Measurements from ENCODE around the gene NOP14. TPM values are rescaled to one million over a fixed set of nuclear protein-coding genes. Genes with fewer than 3 reads are reported as not detected.

NOP14 gene
- total and polyA plus RNA-seq, 11 donors: 11.4 to 26.0 (median 15.8) TPM

GRCh38 chr4:2907226-2907625 is 56.0 kb downstream of the NOP14 start:
- DNase-seq (no peak), ATAC-seq (no peak)
- Histone ChIP-seq H3K36me3 (peaks cover 0 to 100% (median 98%) of the 10 kb centered on the region in 9 donors), H3K27me3 (no peaks in the 10 kb centered on the region), H3K4me1 (peaks cover 0 to 23% (median 0%) of the 10 kb centered on the region in 12 donors), H3K4me3 (no peak overlapping the region), H3K9me3 (no peaks in the 10 kb centered on the region), H3K27ac (no peak overlapping the region)
- intact Hi-C loops (cut with DNase I): loop anchor here in 1 of 10 donors (10.0 kb wide), 1 partner anchor 142 kb away; no protein-coding TSS in a partner anchor
- TF ChIP-seq, protein P1, sequence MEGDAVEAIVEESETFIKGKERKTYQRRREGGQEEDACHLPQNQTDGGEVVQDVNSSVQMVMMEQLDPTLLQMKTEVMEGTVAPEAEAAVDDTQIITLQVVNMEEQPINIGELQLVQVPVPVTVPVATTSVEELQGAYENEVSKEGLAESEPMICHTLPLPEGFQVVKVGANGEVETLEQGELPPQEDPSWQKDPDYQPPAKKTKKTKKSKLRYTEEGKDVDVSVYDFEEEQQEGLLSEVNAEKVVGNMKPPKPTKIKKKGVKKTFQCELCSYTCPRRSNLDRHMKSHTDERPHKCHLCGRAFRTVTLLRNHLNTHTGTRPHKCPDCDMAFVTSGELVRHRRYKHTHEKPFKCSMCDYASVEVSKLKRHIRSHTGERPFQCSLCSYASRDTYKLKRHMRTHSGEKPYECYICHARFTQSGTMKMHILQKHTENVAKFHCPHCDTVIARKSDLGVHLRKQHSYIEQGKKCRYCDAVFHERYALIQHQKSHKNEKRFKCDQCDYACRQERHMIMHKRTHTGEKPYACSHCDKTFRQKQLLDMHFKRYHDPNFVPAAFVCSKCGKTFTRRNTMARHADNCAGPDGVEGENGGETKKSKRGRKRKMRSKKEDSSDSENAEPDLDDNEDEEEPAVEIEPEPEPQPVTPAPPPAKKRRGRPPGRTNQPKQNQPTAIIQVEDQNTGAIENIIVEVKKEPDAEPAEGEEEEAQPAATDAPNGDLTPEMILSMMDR (IDR thresholded peaks at IDR 0.05): no peak
- no peak for TF ChIP-seq POLR2A (IDR thresholded peaks at IDR 0.05)
- 80 to 92% (median 85%) methylated on average over 4 of the region's 4 CpGs for WGBS, 4 donors

- H3K36me3 ChIP-seq: peaks cover 0 to 100% (median 98%) of the 10 kb centered on the region in 9 donors
- H3K9me3 ChIP-seq: no peaks in the 10 kb centered on the region
- peak overlapping the region in 1 of 12 donors; percentile 20 for H3K27ac ChIP-seq
- ATAC-seq (no peak), DNase-seq (no peak)
- peaks cover 0 to 23% (median 0%) of the 10 kb centered on the region in 12 donors for H3K4me1 ChIP-seq
- WGBS, 4 donors: 84 to 87% (median 86%) methylated on average over 8 of the region's 8 CpGs
- no peaks in the 10 kb centered on the region for H3K27me3 ChIP-seq
- intact Hi-C loops (cut with DNase I): loop anchor here in 1 of 10 donors (10.0 kb wide), 1 partner anchor 141 kb away; no protein-coding TSS in a partner anchor
- no peak overlapping the region for H3K4me3 ChIP-seq
- TF ChIP-seq, protein P1 (IDR thresholded peaks at IDR 0.05): no peak
- TF ChIP-seq POLR2A (IDR thresholded peaks at IDR 0.05): no peak
Measured at GRCh38 chr4:2906218-2906617, 57.0 kb downstream of the NOP14 start.

- intact Hi-C loops (cut with DNase I): loop anchor here in 1 of 10 donors (10.0 kb wide), 1 partner anchor 141 kb away; no protein-coding TSS in a partner anchor
- 87 to 93% (median 92%) methylated on average over 13 of the region's 13 CpGs for WGBS, 4 donors
- no peak overlapping the region for H3K4me3 ChIP-seq
- peaks cover 0 to 19% (median 0%) of the 10 kb centered on the region in 12 donors for H3K4me1 ChIP-seq
- H3K27me3 ChIP-seq: no peaks in the 10 kb centered on the region
- H3K9me3 ChIP-seq: no peaks in the 10 kb centered on the region
- TF ChIP-seq, protein P1 (IDR thresholded peaks at IDR 0.05): no peak
- TF ChIP-seq POLR2A (IDR thresholded peaks at IDR 0.05): no peak
- H3K36me3 ChIP-seq: peaks cover 0 to 100% (median 98%) of the 10 kb centered on the region in 9 donors
- no peak overlapping the region for H3K27ac ChIP-seq
- DNase-seq: no peak
- no peak for ATAC-seq
Measured at GRCh38 chr4:2905544-2905943, 57.7 kb downstream of the NOP14 start.

GRCh38 chr4:2902126-2902525 is 61.1 kb downstream of the NOP14 start:
- ATAC-seq (no peak), DNase-seq (no peak)
- Histone ChIP-seq H3K27me3 (no peaks in the 10 kb centered on the region), H3K9me3 (no peaks in the 10 kb centered on the region), H3K4me1 (no peaks in the 10 kb centered on the region), H3K4me3 (no peak overlapping the region), H3K27ac (no peak overlapping the region), H3K36me3 (peaks cover 6 to 100% (median 98%) of the 10 kb centered on the region in 9 donors)
- WGBS, 4 donors: 79 to 94% (median 90%) methylated on average over 2 of the region's 2 CpGs
- intact Hi-C loops (cut with DNase I): loop anchor here in 1 of 10 donors (10.0 kb wide), 1 partner anchor 137 kb away; no protein-coding TSS in a partner anchor
- TF ChIP-seq, protein P1 (IDR thresholded peaks at IDR 0.05): no peak
- TF ChIP-seq POLR2A (IDR thresholded peaks at IDR 0.05): no peak

All from heart left ventricle (tissue), 16 donors.